Measurements from ENCODE around the gene SLC8A2.
"Not testable (repeated sequence)": the region's sequence is repeated elsewhere in the genome, so short reads cannot be mapped to it uniquely, and the experiment has no call there.

Gene SLC8A2

GRCh38 chr19:47487551-47488515, 16.1 kb upstream of the SLC8A2 start:
- DNase-seq (ENCODE audit: low read depth) = no peak

GRCh38 chr19:47486900-47487299, 15.2 kb upstream of the SLC8A2 start:
- DNase-seq (ENCODE audit: low read depth) = no peak

DNA sequence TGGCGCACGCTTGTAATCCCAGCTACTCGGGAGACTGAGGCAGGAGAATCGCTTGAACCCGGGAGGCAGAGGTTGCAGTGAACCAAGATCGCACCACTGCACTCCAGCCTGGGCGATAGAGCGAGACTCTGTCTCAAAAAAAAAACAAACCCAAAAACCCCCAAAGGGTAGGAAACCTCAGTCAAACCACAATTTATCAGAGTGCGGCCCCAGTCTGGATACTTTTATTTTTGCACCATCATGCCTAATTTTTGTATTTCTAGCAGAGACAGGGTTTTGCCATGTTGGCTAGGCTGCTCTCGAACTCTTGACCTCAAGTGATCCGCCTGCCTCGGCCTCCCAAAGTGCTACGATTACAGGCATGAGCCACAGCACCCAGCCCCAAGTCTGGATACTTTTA, 14.5 kb upstream of the SLC8A2 start:
- DNase-seq (ENCODE audit: low read depth) = not testable (repeated sequence)

- no peak for DNase-seq (ENCODE audit: low read depth)
These were observed 13.5 kb upstream of the SLC8A2 start for GRCh38 chr19:47485210-47485609.

DNA sequence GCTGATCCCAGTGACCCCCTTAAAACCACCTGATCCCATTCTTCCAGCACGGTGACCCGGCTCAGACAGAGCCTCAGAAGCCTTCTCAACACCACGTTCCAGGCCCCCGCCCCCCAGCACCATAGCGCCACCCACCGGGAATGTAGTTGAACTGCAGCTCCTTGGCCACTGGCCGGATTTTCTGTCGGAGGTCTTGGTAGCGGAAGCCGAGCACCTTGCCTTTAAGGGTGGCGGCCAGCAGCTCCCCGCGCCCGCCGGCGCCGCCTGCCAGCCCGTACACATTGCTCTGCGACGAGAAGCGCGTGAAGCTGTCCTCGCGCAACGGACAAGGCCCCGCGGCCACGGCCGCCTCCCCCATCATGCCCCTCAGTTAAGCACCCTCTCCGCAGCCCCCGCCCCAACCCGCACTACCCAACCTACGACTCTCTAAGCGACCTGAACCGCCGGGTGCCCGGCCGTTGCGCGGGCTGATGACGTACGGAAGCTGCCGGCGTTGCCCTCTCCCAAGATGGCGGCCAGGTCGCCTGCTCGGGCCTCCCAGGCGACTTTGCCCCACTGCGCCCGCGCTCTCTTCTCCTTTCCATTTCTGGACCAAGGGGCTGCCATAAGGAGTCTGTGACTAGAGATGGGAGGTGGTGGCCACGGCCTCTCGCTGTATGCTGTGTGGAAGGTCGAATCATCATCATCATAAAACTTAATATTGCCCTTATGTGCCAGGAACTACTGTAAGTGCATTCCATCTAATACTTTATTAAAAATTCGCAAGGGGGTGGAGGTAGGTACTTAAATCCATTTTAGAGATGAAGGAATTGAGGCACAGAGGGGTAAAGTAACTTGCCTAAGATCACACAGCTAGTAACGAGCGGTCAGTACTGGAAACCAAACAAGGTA, 12.4 kb upstream of the SLC8A2 start, which contains the start of gene KPTN:
KPTN (minus strand) TSS at position 420 of the 891 bp plus-strand sequence; CDS start at position 361, 59 bp downstream.
- peak; percentile 75 for DNase-seq (ENCODE audit: low read depth)

GRCh38 chr19:47483200-47483599, 11.5 kb upstream of the SLC8A2 start:
- DNase-seq (ENCODE audit: low read depth) = no peak

DNA sequence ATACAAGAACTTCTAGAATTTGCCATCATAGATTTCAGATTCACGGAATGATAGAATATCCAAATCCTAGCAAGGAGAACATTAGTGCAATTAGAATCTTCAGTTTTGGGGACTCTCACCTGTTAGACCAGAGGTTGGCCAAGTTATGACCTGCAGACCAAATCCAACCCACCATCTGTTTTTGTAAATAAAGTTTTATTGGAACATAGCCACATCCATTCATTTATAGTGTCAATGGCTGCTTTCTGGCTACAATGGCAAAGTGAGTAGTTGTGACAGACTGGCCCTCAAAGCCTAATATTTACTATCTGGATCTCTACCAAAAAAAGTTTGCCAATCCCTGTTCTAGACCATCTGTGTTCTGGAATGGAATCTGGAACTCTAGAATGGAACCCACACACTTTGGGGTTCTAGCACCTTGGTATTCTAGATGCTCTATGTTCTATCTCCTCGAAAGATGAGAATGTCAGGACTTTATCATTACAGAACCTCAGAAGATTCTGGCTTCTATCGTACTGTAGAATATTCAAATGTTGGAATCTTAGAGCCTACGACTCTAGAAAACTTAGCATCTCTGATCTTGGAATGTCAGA, 9.9 kb upstream of the SLC8A2 start:
- no peak for DNase-seq (ENCODE audit: low read depth)

DNA sequence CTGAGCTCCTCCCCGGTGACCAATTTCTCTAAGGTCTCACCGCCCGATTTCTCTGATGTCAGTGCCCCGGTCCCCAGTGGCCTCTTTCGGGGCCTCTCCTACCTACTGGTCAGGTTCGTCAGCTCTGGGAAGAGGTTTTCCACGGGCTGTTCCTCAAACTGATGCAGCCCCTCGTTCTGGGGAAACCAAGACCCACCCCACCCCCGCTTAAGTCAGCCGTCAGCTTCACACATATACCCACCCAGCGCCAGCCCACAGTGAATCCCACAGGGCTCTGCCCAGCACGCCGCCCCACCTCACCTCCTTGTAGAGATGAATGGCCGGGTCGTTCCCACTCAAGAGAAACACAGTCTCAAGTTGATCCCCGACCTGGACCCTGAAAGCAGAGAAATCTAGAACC, 9.0 kb upstream of the SLC8A2 start:
- no peak for DNase-seq (ENCODE audit: low read depth)

DNA sequence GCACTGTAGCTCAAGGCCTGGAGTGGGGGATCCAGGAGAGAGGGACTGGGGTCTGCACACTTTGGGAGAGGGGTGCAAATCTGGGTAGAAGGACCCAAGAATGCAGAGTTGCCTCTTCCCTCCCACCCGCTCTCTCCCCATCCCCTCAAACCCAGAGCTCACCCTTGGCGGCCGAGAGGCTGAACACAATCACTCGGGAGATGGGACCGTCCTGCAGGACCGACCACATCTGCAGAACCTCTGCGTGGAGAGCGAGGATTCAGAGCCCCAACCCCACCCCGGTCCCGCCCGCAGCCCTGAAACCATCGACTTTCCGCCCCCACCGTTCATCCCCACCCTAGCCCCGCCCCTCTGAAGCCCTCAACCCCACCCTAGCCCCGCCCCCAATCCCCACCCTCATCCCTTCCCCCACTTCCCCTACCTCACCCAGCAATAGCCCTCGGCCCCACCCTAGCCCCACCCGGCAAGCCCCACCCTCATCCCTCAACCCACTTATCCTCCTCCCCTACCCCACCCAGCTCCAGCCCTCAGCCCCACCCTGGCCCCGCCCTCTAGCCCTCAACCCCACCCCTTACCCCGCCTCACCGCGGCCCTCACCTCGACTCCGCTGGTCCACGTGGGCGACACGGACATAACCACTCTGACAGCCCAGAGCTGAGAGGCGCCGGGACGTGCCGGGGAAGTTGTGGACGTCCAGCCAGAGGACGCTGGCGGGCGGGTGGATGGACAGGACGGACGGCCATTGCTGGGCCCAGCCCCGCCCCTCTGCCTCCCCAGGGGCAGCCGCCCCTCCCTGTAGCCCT, 8.2 kb upstream of the SLC8A2 start:
- DNase-seq (ENCODE audit: low read depth) = no peak

DNA sequence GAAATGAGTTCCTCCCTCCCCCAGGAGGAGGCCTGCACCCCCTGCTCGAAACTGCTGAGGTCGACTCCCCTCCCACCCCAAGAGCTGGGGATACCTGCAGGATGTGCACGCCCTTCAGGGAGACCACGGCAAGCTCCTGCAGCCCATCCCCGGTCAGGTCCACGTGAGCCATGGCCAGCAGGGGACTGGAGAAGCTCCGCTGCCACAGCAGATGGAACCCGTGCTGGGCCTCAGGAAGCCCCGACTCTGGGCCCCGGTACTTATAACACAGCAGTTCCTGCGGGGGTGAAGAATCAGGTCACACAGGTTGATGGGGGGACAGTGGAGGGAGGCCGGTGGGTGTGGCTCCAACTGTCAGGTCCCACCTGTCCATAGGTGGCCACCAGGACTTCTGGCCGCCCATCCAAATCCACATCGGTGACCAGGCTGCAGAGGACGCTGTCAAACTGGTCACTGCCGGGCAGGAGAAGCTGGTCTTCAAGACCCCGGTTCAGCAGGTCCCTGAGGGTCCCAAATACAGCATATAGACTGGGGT, 4.8 kb upstream of the SLC8A2 start:
- DNase-seq (ENCODE audit: low read depth) = no peak

- DNase-seq (ENCODE audit: low read depth) = no peak
These were observed 3.8 kb upstream of the SLC8A2 start for GRCh38 chr19:47475465-47475864.

DNA sequence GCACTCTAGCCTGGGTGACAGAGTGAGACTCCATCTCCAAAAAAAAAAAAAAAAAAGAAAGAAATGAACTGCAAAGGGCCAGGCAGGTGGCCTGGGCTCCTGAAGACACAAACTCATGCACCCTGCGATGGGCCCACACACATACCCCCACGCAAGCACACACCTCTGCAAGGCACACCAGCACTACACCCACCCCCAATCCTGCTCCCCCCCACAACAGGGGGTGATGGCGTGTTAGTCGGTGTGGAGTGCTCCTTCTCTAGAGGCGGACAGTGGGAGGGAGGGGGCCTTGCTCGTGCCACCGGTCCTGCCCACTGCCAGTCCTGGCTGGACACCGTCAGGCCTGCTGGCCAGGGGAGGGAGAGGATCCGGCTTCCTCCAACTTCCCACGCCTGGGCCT, 1.6 kb upstream of the SLC8A2 start:
- DNase-seq (ENCODE audit: low read depth) = no peak

DNA sequence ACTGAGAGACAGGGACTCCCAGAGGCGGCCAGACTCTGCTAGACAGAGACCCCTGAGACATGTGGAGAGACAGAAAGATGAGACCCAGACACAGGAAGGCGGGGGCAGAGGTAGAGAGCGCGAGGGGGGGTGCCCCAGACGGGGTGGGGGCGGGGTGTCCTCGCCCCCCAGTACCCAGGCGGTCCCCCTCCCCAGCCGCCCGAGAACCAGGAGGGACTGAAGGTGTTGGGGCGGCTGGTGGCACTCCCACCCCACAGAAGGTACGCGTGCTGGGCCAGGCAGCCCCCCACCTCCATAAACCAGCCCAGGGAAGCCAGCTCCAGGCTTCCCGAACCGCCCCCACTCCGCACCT, 336 bp downstream of the SLC8A2 start:
- DNase-seq (ENCODE audit: low read depth) = no peak

GRCh38 chr19:47470447-47471195, 1.1 kb downstream of the SLC8A2 start:
- no peak for DNase-seq (ENCODE audit: low read depth)

GRCh38 chr19:47469719-47470118, 2.0 kb downstream of the SLC8A2 start:
- DNase-seq (ENCODE audit: low read depth) = no peak

DNA sequence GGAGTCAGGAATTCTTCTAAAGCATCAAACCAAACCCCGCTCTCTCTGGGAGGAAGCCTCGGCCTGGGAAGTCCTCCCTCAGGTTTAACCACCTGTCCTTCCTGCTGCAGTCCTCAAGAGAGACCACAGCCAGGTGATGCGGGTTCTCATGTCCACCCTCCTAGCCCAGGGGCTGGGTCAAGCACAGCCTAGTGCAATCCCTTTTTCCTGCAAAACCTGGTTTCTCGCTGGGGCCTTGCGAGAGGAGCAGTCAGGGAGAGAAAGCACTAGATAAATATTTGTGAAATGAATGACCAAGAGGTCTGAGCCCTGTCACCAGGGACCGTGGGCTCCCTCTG, 2.4 kb downstream of the SLC8A2 start:
- no peak for DNase-seq (ENCODE audit: low read depth)

DNA sequence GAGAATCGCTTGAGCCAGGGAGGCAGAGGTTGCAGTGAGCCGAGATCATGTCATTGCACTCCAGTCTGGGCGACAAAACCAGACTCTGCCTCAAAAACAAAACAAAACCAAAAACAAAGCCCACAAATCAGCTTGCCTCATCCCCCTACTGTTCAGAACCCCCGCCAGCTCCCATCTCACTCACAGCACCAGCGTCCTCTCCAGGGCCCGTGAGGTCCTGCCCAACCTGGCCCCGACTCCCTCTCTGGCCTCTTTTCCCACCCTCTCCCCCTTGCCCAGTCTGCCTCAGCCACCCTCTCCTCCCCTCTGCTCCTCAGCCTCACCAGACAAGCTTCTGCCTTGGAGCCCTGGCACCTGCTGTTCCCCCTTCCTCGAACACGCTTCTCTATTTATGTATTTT, 3.8 kb downstream of the SLC8A2 start:
- DNase-seq (ENCODE audit: low read depth) = no peak

DNA sequence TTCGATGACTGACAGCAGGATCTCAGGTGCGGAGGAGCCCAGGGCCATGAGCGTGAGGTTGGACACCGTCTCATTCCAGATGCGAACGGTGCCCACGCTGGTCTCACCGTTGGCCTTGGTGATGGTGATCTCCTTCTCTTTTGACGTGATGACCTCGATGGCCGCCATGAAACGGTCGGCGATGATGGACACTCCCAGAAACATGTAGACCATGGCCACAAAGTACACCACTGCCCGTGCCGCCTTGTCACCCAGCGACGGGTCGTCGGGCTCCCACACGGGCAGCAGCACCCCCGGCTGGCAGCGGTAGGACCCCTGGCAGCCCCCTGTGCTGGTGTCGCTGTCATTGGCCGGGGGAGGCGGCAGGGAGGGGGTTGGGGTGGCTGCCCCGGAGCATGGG, 5.7 kb downstream of the SLC8A2 start:
- no peak for DNase-seq (ENCODE audit: low read depth)

GRCh38 chr19:47464675-47465419, 6.8 kb downstream of the SLC8A2 start:
- DNase-seq (ENCODE audit: low read depth) = no peak

- no peak for DNase-seq (ENCODE audit: low read depth)
These were observed 9.8 kb downstream of the SLC8A2 start for GRCh38 chr19:47461876-47462275.

All from activated T-helper 1 cell treated with Interleukin-2 at 50 U/mL for 16 hours (primary cell).